PC-3 (cell line): ENCODE data around the gene SIM2. TPM values are rescaled to one million over a fixed set of nuclear protein-coding genes. Genes with fewer than 3 reads are reported as not detected.

Source experiments
- ATAC-seq: fragments of 200-7000 bp; cut with Tn5 transposase; 2 replicates; pipeline ENCODE4 v1.9.1; 2020; ENCODE audit warnings: mild to moderate bottlenecking, moderate library complexity
- BruUV-seq: library from RNA; stranded (reverse); fragments of 400-500 nt; replicated peaks from 2 replicates; lab custom pipeline; 2021; lab: Mats Ljungman, UMichigan
- CTCF ChIA-PET: fragments of 300-600 bp; sonication (Branson Sonifier 250); formaldehyde crosslinking; loops from one replicate; lab custom pipeline; 2022; ENCODE audit warnings: antibody characterized with exemption; lab: Charles Lee
- POLR2A ChIA-PET: fragments of 300-600 bp; sonication (Branson Sonifier 250); formaldehyde crosslinking; loops from one replicate; lab custom pipeline; 2022; ENCODE audit warnings: antibody characterized with exemption; ENCODE audit not compliant: unreplicated experiment; lab: Charles Lee
- DNase-seq: peaks from one replicate; pipeline ENCODE4 v3.0.0-alpha.2; 2015
- H2AFZ ChIP-seq: fragments of 300-600 bp; sonication (generic); 2 replicates; pipeline ENCODE4 v1.6.0; 2016; ENCODE audit warnings: antibody characterized with exemption, low read length
- H3F3A ChIP-seq: fragments of 300-600 bp; sonication (generic); one replicate; pipeline ENCODE4 v1.6.0; 2017; ENCODE audit warnings: antibody characterized with exemption, low read length, control low read depth, mild to moderate bottlenecking; ENCODE audit not compliant: unreplicated experiment
- H3K27ac ChIP-seq: fragments of 300-600 bp; sonication (generic); 2 replicates; pipeline ENCODE4 v1.5.1; 2016; ENCODE audit warnings: mild to moderate bottlenecking, low read length
- H3K27me3 ChIP-seq: fragments of 300-600 bp; sonication (generic); 2 replicates; pipeline ENCODE4 v1.6.1; 2016; ENCODE audit warnings: low read length, mixed read lengths
- H3K36me3 ChIP-seq: fragments of 300-600 bp; sonication (generic); 2 replicates; pipeline ENCODE4 v1.6.1; 2016; ENCODE audit warnings: low read depth, mixed run types, low read length, mixed read lengths
- H3K4me1 ChIP-seq: fragments of 300-600 bp; sonication (generic); 2 replicates; pipeline ENCODE4 v1.5.1; 2016; ENCODE audit warnings: low read length; ENCODE audit not compliant: insufficient read depth
- H3K4me2 ChIP-seq: fragments of 300-600 bp; sonication (generic); 2 replicates; pipeline ENCODE4 v1.6.0; 2016; ENCODE audit warnings: low read length
- H3K4me3 ChIP-seq: fragments of 300-600 bp; sonication (generic); 2 replicates; pipeline ENCODE4 v1.5.1; 2016; ENCODE audit warnings: mild to moderate bottlenecking, low read length, mixed read lengths
- H3K79me2 ChIP-seq: fragments of 300-600 bp; sonication (generic); 2 replicates; pipeline ENCODE4 v1.6.1; 2017; ENCODE audit warnings: low read length, mixed read lengths
- H3K9ac ChIP-seq: fragments of 300-600 bp; sonication (generic); 2 replicates; pipeline ENCODE4 v1.6.0; 2016; ENCODE audit warnings: mild to moderate bottlenecking, low read length
- H3K9me2 ChIP-seq: fragments of 300-600 bp; sonication (generic); replicated peaks from 2 replicates; pipeline ENCODE4 v1.6.1; 2016; ENCODE audit warnings: mixed run types, low read length, mixed read lengths
- H3K9me3 ChIP-seq: fragments of 300-600 bp; sonication (generic); 2 replicates; pipeline ENCODE4 v1.6.1; 2016; ENCODE audit warnings: low read length, mixed read lengths
- H4K20me1 ChIP-seq: fragments of 300-600 bp; sonication (generic); 2 replicates; pipeline ENCODE4 v1.6.1; 2016; ENCODE audit warnings: low read length, mixed read lengths
- EZH2 ChIP-seq: fragments of 300-600 bp; sonication (generic); IDR thresholded peaks from one replicate; pipeline ENCODE4 v1.6.1; 2017; ENCODE audit warnings: antibody characterized with exemption, mild to moderate bottlenecking, low read length; ENCODE audit not compliant: unreplicated experiment
- EZH2phosphoT487 ChIP-seq: fragments of 300-600 bp; sonication (generic); IDR thresholded peaks from 2 replicates; pipeline ENCODE4 v1.6.1; 2018; ENCODE audit warnings: mild to moderate bottlenecking, antibody characterized with exemption, low read length, borderline replicate concordance
- intact Hi-C: fragments of 100-400 bp; cut with micrococcal nuclease; formaldehyde crosslinking; loops from 2 replicates; pipeline ENCODE4 v1.9.0; 2023
- total RNA-seq: library from RNA; depleted of rRNA; stranded (reverse); fragments of >200 nt; gene quantifications from 2 replicates; pipeline ENCODE4 v1.2.3, GENCODE V29; 2014
- TF ChIP-seq, protein P1 (sequence below): fragments of 300-600 bp; sonication (generic); conservative IDR thresholded peaks from 2 replicates; pipeline ENCODE4 v1.5.1; 2017; ENCODE audit warnings: antibody characterized with exemption, low read depth, mild to moderate bottlenecking, low read length

SIM2 gene
- total RNA-seq, 1 experiment from 2014 or later: 71.2 TPM

DNA sequence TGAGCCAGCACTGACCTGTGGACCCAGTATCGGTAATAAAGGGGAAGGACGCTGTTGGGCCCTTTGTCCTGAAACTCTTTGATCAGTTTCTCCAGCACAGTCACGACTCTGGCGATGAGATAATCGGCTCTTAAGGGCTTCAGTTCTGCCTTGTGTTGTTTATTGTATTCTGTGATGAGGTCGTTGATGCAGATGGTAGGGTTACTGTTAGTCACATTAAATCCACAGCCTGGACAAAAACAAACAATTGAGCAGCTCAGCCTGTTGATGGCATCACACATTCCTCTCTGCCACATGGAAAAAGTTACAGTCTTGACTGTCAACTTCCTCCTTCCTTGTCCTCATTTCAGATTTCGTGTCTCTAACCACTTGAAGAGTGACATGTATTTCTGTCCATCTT, 57.6 kb downstream of the SIM2 start:
- Histone ChIP-seq H4K20me1 (no peaks in the 10 kb centered on the region), H3K4me3 (no peak overlapping the region), H3K79me2 (no peaks in the 10 kb centered on the region), H3K27ac (peak overlapping the region; percentile 56), H3K9me2 (no peaks in the 10 kb centered on the region), H3F3A (no peaks in the 10 kb centered on the region), H3K9me3 (no peaks in the 10 kb centered on the region), H3K4me2 (no peak overlapping the region), H3K27me3 (no peaks in the 10 kb centered on the region), H3K4me1 (peaks cover 21% of the 10 kb centered on the region), H3K36me3 (no peaks in the 10 kb centered on the region), H2AFZ (no peak overlapping the region), H3K9ac (peak overlapping the region; percentile 14)
- CTCF ChIA-PET: interaction anchor here (0.6 to 1.3 kb wide), 3 partner anchors 36 to 186 kb away, joined by 3 to 19 read pairs (median 6); no protein-coding TSS in a partner anchor
- ATAC-seq (peak; percentile 73), DNase-seq (peak; percentile 76)
- TF ChIP-seq EZH2 (no peak), EZH2phosphoT487 (no peak)
- TF ChIP-seq, protein P1, sequence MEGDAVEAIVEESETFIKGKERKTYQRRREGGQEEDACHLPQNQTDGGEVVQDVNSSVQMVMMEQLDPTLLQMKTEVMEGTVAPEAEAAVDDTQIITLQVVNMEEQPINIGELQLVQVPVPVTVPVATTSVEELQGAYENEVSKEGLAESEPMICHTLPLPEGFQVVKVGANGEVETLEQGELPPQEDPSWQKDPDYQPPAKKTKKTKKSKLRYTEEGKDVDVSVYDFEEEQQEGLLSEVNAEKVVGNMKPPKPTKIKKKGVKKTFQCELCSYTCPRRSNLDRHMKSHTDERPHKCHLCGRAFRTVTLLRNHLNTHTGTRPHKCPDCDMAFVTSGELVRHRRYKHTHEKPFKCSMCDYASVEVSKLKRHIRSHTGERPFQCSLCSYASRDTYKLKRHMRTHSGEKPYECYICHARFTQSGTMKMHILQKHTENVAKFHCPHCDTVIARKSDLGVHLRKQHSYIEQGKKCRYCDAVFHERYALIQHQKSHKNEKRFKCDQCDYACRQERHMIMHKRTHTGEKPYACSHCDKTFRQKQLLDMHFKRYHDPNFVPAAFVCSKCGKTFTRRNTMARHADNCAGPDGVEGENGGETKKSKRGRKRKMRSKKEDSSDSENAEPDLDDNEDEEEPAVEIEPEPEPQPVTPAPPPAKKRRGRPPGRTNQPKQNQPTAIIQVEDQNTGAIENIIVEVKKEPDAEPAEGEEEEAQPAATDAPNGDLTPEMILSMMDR: no peak
- POLR2A ChIA-PET: interaction anchor here (0.6 kb wide), 2 partner anchors 160 to 211 kb away, joined by 5 to 15 read pairs; no protein-coding TSS in a partner anchor
- intact Hi-C loops: loop anchor here (1.0 to 2.0 kb wide), 3 partner anchors 28 to 171 kb away; no protein-coding TSS in a partner anchor
- no TSS peak for BruUV-seq

- intact Hi-C loops: loop anchor here (2.0 kb wide), 2 partner anchors 28 to 160 kb away; no protein-coding TSS in a partner anchor
- no peak overlapping the region for H2AFZ ChIP-seq
- CTCF ChIA-PET: interaction anchor here (0.5 to 1.3 kb wide), 3 partner anchors 89 to 185 kb away, joined by 3 to 19 read pairs (median 6); no protein-coding TSS in a partner anchor
- no peaks in the 10 kb centered on the region for H3K36me3 ChIP-seq
- ATAC-seq: 0 out of 2 replicates have a peak, but pooled peaks have one; percentile 13
- no peak for DNase-seq
- POLR2A ChIA-PET: interaction anchor here (0.6 kb wide), 2 partner anchors 159 to 211 kb away, joined by 5 to 15 read pairs; no protein-coding TSS in a partner anchor
- TF ChIP-seq EZH2phosphoT487: no peak
- H3K4me3 ChIP-seq: no peak overlapping the region
- H3K79me2 ChIP-seq: no peaks in the 10 kb centered on the region
- H3F3A ChIP-seq: no peaks in the 10 kb centered on the region
- H3K9me3 ChIP-seq: no peaks in the 10 kb centered on the region
- no peaks in the 10 kb centered on the region for H3K27me3 ChIP-seq
- peaks cover 21% of the 10 kb centered on the region for H3K4me1 ChIP-seq
- no TSS peak for BruUV-seq
- no peak overlapping the region for H3K4me2 ChIP-seq
- peak overlapping the region; percentile 14 for H3K9ac ChIP-seq
- no peaks in the 10 kb centered on the region for H4K20me1 ChIP-seq
- H3K27ac ChIP-seq: peak overlapping the region; percentile 56
- no peaks in the 10 kb centered on the region for H3K9me2 ChIP-seq
Measured at GRCh38 chr21:36757196-36757595, 58.3 kb downstream of the SIM2 start.

- POLR2A ChIA-PET: no interaction called here
Measured at GRCh38 chr21:36759348-36760083, 60.6 kb downstream of the SIM2 start.

More at GRCh38 chr21:36759348-36760083, 60.6 kb downstream of the SIM2 start:
- TF ChIP-seq EZH2 (no peak), EZH2phosphoT487 (no peak)
- Histone ChIP-seq H3F3A (no peaks in the 10 kb centered on the region), H3K27ac (no peak overlapping the region), H4K20me1 (no peaks in the 10 kb centered on the region), H3K9me3 (no peaks in the 10 kb centered on the region), H3K4me2 (no peak overlapping the region), H2AFZ (no peak overlapping the region), H3K4me3 (no peak overlapping the region), H3K27me3 (no peaks in the 10 kb centered on the region), H3K9ac (no peak overlapping the region), H3K79me2 (no peaks in the 10 kb centered on the region), H3K4me1 (peaks cover 10% of the 10 kb centered on the region), H3K9me2 (no peaks in the 10 kb centered on the region), H3K36me3 (no peaks in the 10 kb centered on the region)
- BruUV-seq: no TSS peak
- CTCF ChIA-PET: no interaction called here
- intact Hi-C loops: no loop called here
- no peak for DNase-seq
- no peak for ATAC-seq
